ENCODE results near the gene S1PR3.

DNA sequence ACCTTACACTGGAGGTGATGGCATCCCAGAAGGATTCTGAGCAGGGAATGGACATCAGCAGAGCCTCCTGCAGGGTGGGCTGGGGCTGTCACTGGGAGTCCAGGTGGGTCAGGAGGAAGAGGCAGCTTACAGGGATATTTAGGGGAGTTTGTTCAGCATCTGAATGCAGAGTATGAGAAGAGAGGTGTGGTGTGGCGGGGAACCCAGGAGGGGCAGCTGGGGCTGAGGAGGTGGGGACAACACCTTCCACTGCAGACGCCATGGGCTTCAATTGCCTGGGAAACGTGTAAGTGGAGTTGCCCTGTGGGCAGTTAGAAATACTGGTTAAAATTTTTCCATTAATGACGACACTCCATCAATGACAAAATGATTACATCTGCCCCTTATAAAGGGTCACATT lies 33.5 kb downstream of the S1PR3 start:
- TF ChIP-seq CTCF (IDR thresholded peaks at IDR 0.05) (no peak), POLR2A (IDR thresholded peaks at IDR 0.05) (no peak), EP300 (IDR thresholded peaks at IDR 0.05) (no peak)

All from ovary (tissue), 3 donors.